GM21825 (cell line): ENCODE results near the gene SH3BP5L.

Experiments
- ATAC-seq: cut with Tn5 transposase; IDR thresholded peaks from one replicate; pipeline ENCODE4 v1.9.1; 2021; ENCODE audit warnings: mild to moderate bottlenecking, moderate library complexity; ENCODE audit not compliant: unreplicated experiment

Gene SH3BP5L

GRCh38 chr1:248783367-248783766 lies 42.3 kb downstream of the SH3BP5L start:
- no peak for ATAC-seq

- ATAC-seq, result no peak
These were observed 43.1 kb downstream of the SH3BP5L start for GRCh38 chr1:248782416-248783141.

- ATAC-seq, result no peak
These were observed 46.4 kb downstream of the SH3BP5L start for GRCh38 chr1:248779350-248779749.

GRCh38 chr1:248778906-248779305 lies 46.8 kb downstream of the SH3BP5L start:
- no peak for ATAC-seq

- ATAC-seq, result no peak
These were observed 48.7 kb downstream of the SH3BP5L start for GRCh38 chr1:248776991-248777390.

GRCh38 chr1:248775441-248775840 lies 50.3 kb downstream of the SH3BP5L start:
- no peak for ATAC-seq
